Stimulated activated CD8-positive, alpha-beta memory T cell treated with anti-CD3 and anti-CD28 coated beads, Interleukin-7, amount 100 ng/mL, for 4 hours (primary cell): ENCODE data around the gene RSPH10B2.
"Not testable (repeated sequence)": the region's sequence is repeated elsewhere in the genome, so short reads cannot be mapped to it uniquely, and the experiment has no call there.

Experiments used
- DNase-seq, 2 donors: peaks; one replicate each; pipeline ENCODE4 v3.0.0-alpha.2; 2020; ENCODE audit warnings: low read depth in 2 of 2

Gene RSPH10B2

DNA sequence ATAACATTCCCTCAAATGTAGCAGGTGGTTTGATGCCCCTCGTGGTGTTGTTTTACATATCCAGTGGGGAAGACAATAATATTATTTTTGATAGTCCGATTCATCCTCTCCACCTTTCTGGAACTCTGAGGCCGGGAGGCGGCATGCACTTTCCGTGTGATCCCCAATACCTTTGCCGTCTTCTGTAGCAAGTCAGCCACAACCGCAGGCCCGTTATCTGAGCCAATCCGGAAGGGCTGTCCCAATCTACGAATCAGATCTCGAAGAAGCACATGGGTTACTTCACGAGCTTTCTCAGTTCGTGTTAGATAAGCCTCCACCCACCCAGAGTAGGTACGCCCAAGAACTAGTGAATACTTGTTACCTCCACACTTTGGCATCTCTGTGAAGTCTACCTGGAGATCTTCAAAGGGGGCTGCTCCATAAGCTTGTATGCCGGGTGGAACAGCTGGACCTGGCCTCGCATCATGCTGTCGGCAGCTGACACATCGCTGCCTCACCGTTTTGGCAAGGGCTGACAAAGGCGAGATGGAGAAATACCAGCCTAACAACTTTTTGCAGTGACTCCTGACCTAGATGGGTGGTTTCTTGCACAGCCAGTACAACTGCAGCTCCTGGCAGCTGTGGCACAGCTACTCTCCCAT, 88.5 kb downstream of the RSPH10B2 start:
- not testable (repeated sequence) for DNase-seq

GRCh38 chr7:6843092-6843491, 89.2 kb downstream of the RSPH10B2 start:
- DNase-seq, result not testable (repeated sequence)

- DNase-seq, result not testable (repeated sequence)
Observed at GRCh38 chr7:6843654-6844053, 89.8 kb downstream of the RSPH10B2 start.

GRCh38 chr7:6845971-6846449, 92.1 kb downstream of the RSPH10B2 start:
- DNase-seq, result not testable (repeated sequence)

GRCh38 chr7:6847751-6848150, 93.8 kb downstream of the RSPH10B2 start:
- not testable (repeated sequence) for DNase-seq
